Measurements from ENCODE around the gene HLA-DMA.
A peak's percentile ranks its signal among the peaks of the same experiment; 100 is the strongest.

Gene HLA-DMA

DNA sequence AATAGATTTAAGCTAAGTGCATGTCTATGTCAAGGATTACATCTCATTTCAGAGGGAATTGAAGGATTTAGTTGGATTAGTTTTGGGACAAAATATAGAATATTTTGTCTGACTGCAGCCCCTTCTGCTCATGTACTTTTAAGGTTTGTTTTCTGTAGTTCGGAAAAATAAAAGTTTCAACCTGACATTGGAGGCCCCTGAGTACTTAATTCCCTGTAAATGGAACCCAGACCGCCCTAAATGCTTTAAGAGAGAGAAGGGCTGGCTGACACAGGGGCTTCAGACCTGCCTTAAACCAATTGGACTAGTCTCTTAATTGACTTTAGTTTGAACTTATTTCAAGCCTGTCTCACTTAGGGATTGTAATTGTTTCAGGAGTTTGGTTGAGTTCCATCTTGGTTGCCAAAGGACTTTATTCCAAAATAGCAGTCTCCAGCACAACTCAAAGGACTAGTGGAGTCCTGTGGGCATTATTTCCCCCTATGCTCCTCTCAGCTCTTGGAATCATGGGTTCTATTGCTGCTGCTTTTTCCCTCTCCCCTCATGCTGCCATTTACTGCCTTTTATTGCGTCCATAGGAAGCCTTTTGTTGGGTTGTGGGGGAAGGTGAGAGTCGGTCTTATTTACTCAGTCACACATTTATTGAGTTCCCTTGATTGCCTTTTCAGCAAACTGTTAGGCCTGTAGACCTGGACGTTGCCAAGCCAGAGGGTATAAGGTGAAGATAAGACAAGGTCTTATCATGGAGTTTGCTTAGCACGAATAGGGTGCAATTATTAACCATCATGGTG, 30.0 kb upstream of the HLA-DMA start:
- TF ChIP-seq NFRKB (IDR thresholded peaks at IDR 0.05) (no peak), BHLHE40 (IDR thresholded peaks at IDR 0.05; ENCODE audit: borderline replicate concordance) (no peak), LEF1 (IDR thresholded peaks at IDR 0.05; ENCODE audit: borderline replicate concordance) (no peak), ZNF384 (IDR thresholded peaks at IDR 0.05) (no peak), HDGF (IDR thresholded peaks at IDR 0.05; ENCODE audit: borderline replicate concordance) (no peak), CTBP1 (IDR thresholded peaks at IDR 0.05; ENCODE audit: borderline replicate concordance) (no peak), L3MBTL2 (conservative IDR thresholded peaks at IDR 0.05) (no peak), ELF4 (IDR thresholded peaks at IDR 0.05) (no peak), FOXM1 (IDR thresholded peaks at IDR 0.05; ENCODE audit: borderline replicate concordance) (no peak)
- TF ChIP-seq, protein P1, sequence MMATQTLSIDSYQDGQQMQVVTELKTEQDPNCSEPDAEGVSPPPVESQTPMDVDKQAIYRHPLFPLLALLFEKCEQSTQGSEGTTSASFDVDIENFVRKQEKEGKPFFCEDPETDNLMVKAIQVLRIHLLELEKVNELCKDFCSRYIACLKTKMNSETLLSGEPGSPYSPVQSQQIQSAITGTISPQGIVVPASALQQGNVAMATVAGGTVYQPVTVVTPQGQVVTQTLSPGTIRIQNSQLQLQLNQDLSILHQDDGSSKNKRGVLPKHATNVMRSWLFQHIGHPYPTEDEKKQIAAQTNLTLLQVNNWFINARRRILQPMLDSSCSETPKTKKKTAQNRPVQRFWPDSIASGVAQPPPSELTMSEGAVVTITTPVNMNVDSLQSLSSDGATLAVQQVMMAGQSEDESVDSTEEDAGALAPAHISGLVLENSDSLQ (IDR thresholded peaks at IDR 0.05), result no peak
- DNase-seq (ENCODE audit: extremely low spot score), result no peak
- CTCF ChIA-PET, result interaction anchor here (1.1 to 2.4 kb wide), 4 partner anchors 12 to 49 kb away, joined by 3 to 79 read pairs (median 22); no protein-coding TSS in a partner anchor
- POLR2A ChIA-PET, result interaction anchor here (0.8 to 10.0 kb wide), 4 partner anchors 12 to 89 kb away, joined by 3 to 369 read pairs (median 30); partner anchors contain the start of gene BRD2

DNA sequence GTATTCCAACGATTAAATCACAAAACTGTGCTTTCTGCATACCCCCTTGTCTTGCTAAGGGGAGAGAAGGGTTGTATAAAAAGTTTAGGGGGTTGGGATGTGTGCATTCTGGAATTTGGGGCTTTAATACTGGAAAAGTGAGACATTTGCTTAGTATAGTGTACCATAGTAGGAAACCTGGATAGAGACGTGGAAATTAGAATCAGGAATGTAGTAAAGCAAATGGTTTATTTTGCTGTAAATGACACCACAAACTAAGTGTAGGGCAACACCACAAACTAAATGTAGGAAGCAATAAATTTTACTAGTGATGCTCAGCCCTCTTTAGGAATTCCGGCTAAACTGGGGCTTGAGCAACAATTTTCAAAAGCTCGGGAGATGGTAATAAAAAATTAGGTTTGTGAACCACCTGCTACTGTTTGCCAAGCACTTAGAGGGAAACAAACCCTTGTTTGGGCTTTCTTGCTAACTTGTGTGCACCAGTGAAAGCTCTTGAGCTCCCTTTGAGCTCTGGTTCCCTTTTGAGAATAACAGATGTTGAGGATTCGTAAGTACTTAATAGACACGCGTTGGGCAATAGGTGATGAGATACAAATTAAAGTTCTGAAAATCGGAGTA, 29.3 kb upstream of the HLA-DMA start:
- no peak for DNase-seq (ENCODE audit: extremely low spot score)
- ChIA-PET CTCF (interaction anchor here (0.6 to 1.1 kb wide), 2 partner anchors 26 to 48 kb away, joined by 3 to 10 read pairs; no protein-coding TSS in a partner anchor), POLR2A (interaction anchor here (0.8 to 10.0 kb wide), 4 partner anchors 11 to 88 kb away, joined by 3 to 369 read pairs (median 30); partner anchors contain the start of gene BRD2)
- TF ChIP-seq ELF4 (IDR thresholded peaks at IDR 0.05) (peak; percentile 31; the same call in 1 of the 2 replicates), L3MBTL2 (conservative IDR thresholded peaks at IDR 0.05) (0 out of 2 replicates have a peak, but pooled peaks have one; percentile 3), CTBP1 (IDR thresholded peaks at IDR 0.05; ENCODE audit: borderline replicate concordance) (0 out of 2 replicates have a peak, but pooled peaks have one; percentile 6), FOXA1 (IDR thresholded peaks at IDR 0.05) (no peak), FOXM1 (IDR thresholded peaks at IDR 0.05; ENCODE audit: borderline replicate concordance) (no peak)

- TF ChIP-seq, protein P1 (IDR thresholded peaks at IDR 0.05), result no peak
- TF ChIP-seq CTBP1 (IDR thresholded peaks at IDR 0.05; ENCODE audit: borderline replicate concordance) (no peak), FOXM1 (IDR thresholded peaks at IDR 0.05; ENCODE audit: borderline replicate concordance) (no peak), TARDBP (IDR thresholded peaks at IDR 0.05) (no peak), SUZ12 (IDR thresholded peaks at IDR 0.05) (no peak), ZNF384 (IDR thresholded peaks at IDR 0.05) (no peak), FOXK2 (IDR thresholded peaks at IDR 0.05) (no peak)
- no peak for DNase-seq (ENCODE audit: extremely low spot score)
- ChIA-PET CTCF (interaction anchor here (0.6 to 1.8 kb wide), 3 partner anchors 8 to 143 kb away, joined by 3 to 5 read pairs (median 4); no protein-coding TSS in a partner anchor), POLR2A (interaction anchor here (1.9 to 10.0 kb wide), 3 partner anchors 9 to 86 kb away, joined by 6 to 369 read pairs (median 55); partner anchors contain the start of gene BRD2)
Observed at GRCh38 chr6:32980488-32981038, 27.7 kb upstream of the HLA-DMA start.

DNA sequence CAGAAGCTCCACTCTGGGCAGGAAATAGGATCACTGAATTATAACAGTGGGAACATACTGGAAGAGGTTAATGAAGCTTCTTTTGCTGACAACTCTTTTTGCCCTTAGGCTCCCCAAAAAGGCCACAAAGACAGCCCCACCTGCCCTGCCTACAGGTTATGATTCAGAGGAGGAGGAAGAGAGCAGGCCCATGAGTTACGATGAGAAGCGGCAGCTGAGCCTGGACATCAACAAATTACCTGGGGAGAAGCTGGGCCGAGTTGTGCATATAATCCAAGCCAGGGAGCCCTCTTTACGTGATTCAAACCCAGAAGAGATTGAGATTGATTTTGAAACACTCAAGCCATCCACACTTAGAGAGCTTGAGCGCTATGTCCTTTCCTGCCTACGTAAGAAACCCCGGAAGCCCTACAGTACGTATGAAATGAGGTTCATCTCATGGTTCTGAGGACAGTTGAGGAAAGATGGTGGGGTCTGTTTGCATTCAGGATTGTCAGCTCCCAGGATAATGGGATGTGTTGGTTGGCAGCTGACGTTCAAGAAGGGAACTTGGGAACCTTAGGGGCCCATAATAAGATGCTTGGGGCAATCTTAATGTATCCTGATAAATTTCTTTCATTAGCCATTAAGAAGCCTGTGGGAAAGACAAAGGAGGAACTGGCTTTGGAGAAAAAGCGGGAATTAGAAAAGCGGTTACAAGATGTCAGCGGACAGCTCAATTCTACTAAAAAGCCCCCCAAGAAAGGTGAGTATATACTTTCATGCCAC, 27.0 kb upstream of the HLA-DMA start:
- ChIA-PET POLR2A (interaction anchor here (0.8 to 10.0 kb wide), 4 partner anchors 9 to 86 kb away, joined by 3 to 369 read pairs (median 30); partner anchors contain the start of gene BRD2), CTCF (interaction anchor here (0.6 to 1.8 kb wide), 4 partner anchors 9 to 143 kb away, joined by 3 to 5 read pairs (median 4); no protein-coding TSS in a partner anchor)
- DNase-seq (ENCODE audit: extremely low spot score), result no peak
- TF ChIP-seq BHLHE40 (IDR thresholded peaks at IDR 0.05; ENCODE audit: borderline replicate concordance), result no peak
- TF ChIP-seq ELF4 (IDR thresholded peaks at IDR 0.05), result no peak

- ChIA-PET CTCF (no interaction called here), POLR2A (interaction anchor here (10.0 kb wide), 1 partner anchor 7 kb away, joined by 369 read pairs; the partner anchor contains the start of gene BRD2)
- TF ChIP-seq FOXK2 (IDR thresholded peaks at IDR 0.05) (no peak), ARNT (IDR thresholded peaks at IDR 0.05) (no peak), LEF1 (IDR thresholded peaks at IDR 0.05; ENCODE audit: borderline replicate concordance) (no peak), BHLHE40 (IDR thresholded peaks at IDR 0.05; ENCODE audit: borderline replicate concordance) (no peak), TARDBP (IDR thresholded peaks at IDR 0.05) (no peak), SUZ12 (IDR thresholded peaks at IDR 0.05) (no peak), CTBP1 (IDR thresholded peaks at IDR 0.05; ENCODE audit: borderline replicate concordance) (no peak)
- TF ChIP-seq, protein P1 (IDR thresholded peaks at IDR 0.05), result no peak
- DNase-seq (ENCODE audit: extremely low spot score), result no peak
Observed at GRCh38 chr6:32977953-32978324, 25.0 kb upstream of the HLA-DMA start.
